ENCODE measurements around the gene GJA3.
A peak's percentile ranks its signal among the peaks of the same experiment; 100 is the strongest.

The GJA3 gene

GRCh38 chr13:20160306-20161274 lies at the start of gene GJA3:
GJA3 (minus strand) TSS chr13:20161052; CDS start chr13:20143288, 17,764 bp downstream.
- no peak for DNase-seq

- DNase-seq, result no peak
Measured at GRCh38 chr13:20209948-20210347, 49.1 kb upstream of the GJA3 start.

GRCh38 chr13:20206698-20207235 lies 45.9 kb upstream of the GJA3 start:
- DNase-seq, result no peak

- DNase-seq, result no peak
Measured at GRCh38 chr13:20206065-20206697, 45.3 kb upstream of the GJA3 start.

- DNase-seq, result no peak
Measured at GRCh38 chr13:20198781-20199180, 37.9 kb upstream of the GJA3 start.

- DNase-seq, result peak; percentile 18 to 35
Measured at GRCh38 chr13:20197361-20197834, 36.5 kb upstream of the GJA3 start.

GRCh38 chr13:20195801-20196200 lies 34.9 kb upstream of the GJA3 start:
- DNase-seq, result no peak

- DNase-seq, result no peak
Measured at GRCh38 chr13:20193907-20194631, 33.2 kb upstream of the GJA3 start.

GRCh38 chr13:20193162-20193906 lies 32.5 kb upstream of the GJA3 start:
- no peak for DNase-seq

- DNase-seq, result no peak
Measured at GRCh38 chr13:20192836-20193161, 31.9 kb upstream of the GJA3 start, which contains the start of gene GJB2. GJB2 (minus strand) TSS chr13:20192938; CDS start chr13:20189581, 3,357 bp downstream.

GRCh38 chr13:20192158-20192835 lies 31.4 kb upstream of the GJA3 start:
- DNase-seq, result no peak

GRCh38 chr13:20191311-20192157 lies 30.7 kb upstream of the GJA3 start:
- DNase-seq, result no peak

GRCh38 chr13:20190481-20191310 lies 29.8 kb upstream of the GJA3 start:
- DNase-seq, result no peak

GRCh38 chr13:20190076-20190475 lies 29.2 kb upstream of the GJA3 start:
- no peak for DNase-seq

- DNase-seq, result no peak
Measured at GRCh38 chr13:20188667-20189553, 28.1 kb upstream of the GJA3 start.

GRCh38 chr13:20186771-20187170 lies 25.9 kb upstream of the GJA3 start:
- DNase-seq, result no peak

GRCh38 chr13:20185366-20186056 lies 24.7 kb upstream of the GJA3 start:
- DNase-seq, result no peak

Measured in NCI-H446 (cell line).